ENCODE results near the gene CACNG4.

CACNG4 gene

GRCh38 chr17:67019809-67020208 is 55.3 kb downstream of the CACNG4 start:
- no peaks in the 10 kb centered on the region for H3K9me3 Mint-ChIP-seq
- H3K36me3 Mint-ChIP-seq (ENCODE audit: low read depth), result no peaks in the 10 kb centered on the region

GRCh38 chr17:67020293-67020766 is 55.8 kb downstream of the CACNG4 start:
- Mint-ChIP-seq H3K4me1 (ENCODE audit: low read depth) (no peaks in the 10 kb centered on the region), H3K9me3 (no peaks in the 10 kb centered on the region), H3K27me3 (no peaks in the 10 kb centered on the region), H3K4me3 (no peak overlapping the region), H3K27ac (no peak overlapping the region), H3K36me3 (ENCODE audit: low read depth) (no peaks in the 10 kb centered on the region)
- DNase-seq, result no peak

More at GRCh38 chr17:67019809-67020208, 55.3 kb downstream of the CACNG4 start:
- no peaks in the 10 kb centered on the region for H3K4me1 Mint-ChIP-seq (ENCODE audit: low read depth)
- H3K4me3 Mint-ChIP-seq, result no peak overlapping the region
- H3K27ac Mint-ChIP-seq, result no peak overlapping the region
- H3K27me3 Mint-ChIP-seq, result no peaks in the 10 kb centered on the region
- no peak for DNase-seq

DNA sequence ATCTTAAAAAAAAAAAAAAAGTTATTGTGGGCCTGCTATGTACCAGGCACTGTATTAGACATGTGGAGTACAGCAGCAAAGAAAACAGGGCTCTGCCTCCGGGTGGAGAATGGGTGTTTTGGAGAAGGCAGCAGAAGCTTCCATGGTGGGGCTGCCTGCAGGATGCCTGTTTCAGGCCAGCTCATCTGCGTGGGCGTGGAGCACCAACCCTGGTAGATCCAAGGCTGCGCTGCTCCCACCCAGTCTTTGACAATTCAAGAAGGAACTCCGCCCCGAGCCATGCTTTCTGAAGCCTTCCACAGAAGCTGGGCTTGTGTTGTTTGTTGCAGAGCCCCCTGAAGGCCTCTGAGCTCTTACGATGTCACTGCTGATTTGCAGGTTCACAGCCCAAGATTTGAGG is 56.7 kb downstream of the CACNG4 start:
- no peak for DNase-seq
- Mint-ChIP-seq H3K9me3 (no peaks in the 10 kb centered on the region), H3K4me1 (ENCODE audit: low read depth) (no peaks in the 10 kb centered on the region), H3K27me3 (no peaks in the 10 kb centered on the region), H3K4me3 (no peak overlapping the region), H3K36me3 (ENCODE audit: low read depth) (no peaks in the 10 kb centered on the region), H3K27ac (no peak overlapping the region)

DNA sequence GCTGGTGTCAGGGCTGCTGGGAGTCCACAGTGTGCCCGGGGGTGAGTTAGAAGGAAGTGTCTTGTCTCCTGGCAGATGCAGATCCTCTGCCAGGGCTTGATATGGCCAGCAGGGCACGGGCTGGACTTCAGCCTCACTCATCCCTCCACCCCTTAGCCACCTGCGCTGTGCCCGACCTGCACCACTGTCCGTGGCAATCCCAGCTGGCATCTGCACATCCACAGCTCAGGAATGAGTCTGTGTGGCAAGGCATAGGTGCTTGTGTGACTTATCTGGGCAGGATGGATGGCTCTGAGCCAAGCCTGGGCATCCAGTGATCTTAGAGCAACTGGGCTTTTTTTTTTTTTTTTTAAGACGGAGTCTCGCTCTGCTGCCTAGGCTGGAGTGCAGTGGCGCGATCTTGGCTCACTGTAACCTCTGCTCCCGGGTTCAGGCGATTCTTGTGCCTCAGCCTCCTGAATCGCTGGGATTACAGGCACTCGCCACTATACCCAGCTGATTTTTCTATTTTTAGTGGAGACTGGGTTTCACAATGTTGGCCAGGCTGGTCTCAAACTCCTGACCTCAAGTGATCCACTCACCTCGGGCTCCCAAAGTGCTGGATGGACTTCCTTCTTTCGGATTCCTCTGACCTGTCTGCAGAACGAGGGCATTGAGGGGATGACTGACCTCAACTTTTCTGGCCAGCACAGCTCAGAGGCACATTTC is 57.4 kb downstream of the CACNG4 start:
- no peaks in the 10 kb centered on the region for H3K9me3 Mint-ChIP-seq
- H3K27ac Mint-ChIP-seq, result no peak overlapping the region
- H3K27me3 Mint-ChIP-seq, result no peaks in the 10 kb centered on the region
- no peak overlapping the region for H3K4me3 Mint-ChIP-seq
- H3K36me3 Mint-ChIP-seq (ENCODE audit: low read depth), result no peaks in the 10 kb centered on the region
- no peaks in the 10 kb centered on the region for H3K4me1 Mint-ChIP-seq (ENCODE audit: low read depth)
- DNase-seq, result no peak

- Mint-ChIP-seq H3K4me1 (ENCODE audit: low read depth) (no peaks in the 10 kb centered on the region), H3K4me3 (no peak overlapping the region), H3K27ac (no peak overlapping the region), H3K9me3 (no peaks in the 10 kb centered on the region), H3K36me3 (ENCODE audit: low read depth) (no peaks in the 10 kb centered on the region), H3K27me3 (no peaks in the 10 kb centered on the region)
- no peak for DNase-seq
Measured at GRCh38 chr17:67022451-67022810, 57.9 kb downstream of the CACNG4 start.

GRCh38 chr17:67024736-67025135 is 60.2 kb downstream of the CACNG4 start:
- no peaks in the 10 kb centered on the region for H3K9me3 Mint-ChIP-seq
- H3K4me3 Mint-ChIP-seq, result no peak overlapping the region
- H3K4me1 Mint-ChIP-seq (ENCODE audit: low read depth), result no peaks in the 10 kb centered on the region
- H3K27ac Mint-ChIP-seq, result no peak overlapping the region
- H3K36me3 Mint-ChIP-seq (ENCODE audit: low read depth), result no peaks in the 10 kb centered on the region
- H3K27me3 Mint-ChIP-seq, result no peaks in the 10 kb centered on the region
- no peak for DNase-seq

- no peaks in the 10 kb centered on the region for H3K36me3 Mint-ChIP-seq (ENCODE audit: low read depth)
Measured at GRCh38 chr17:67025216-67025792, 60.8 kb downstream of the CACNG4 start.

GRCh38 chr17:67026341-67026740 is 61.8 kb downstream of the CACNG4 start:
- Mint-ChIP-seq H3K4me1 (ENCODE audit: low read depth) (no peaks in the 10 kb centered on the region), H3K9me3 (no peaks in the 10 kb centered on the region), H3K4me3 (no peak overlapping the region), H3K27me3 (no peaks in the 10 kb centered on the region), H3K36me3 (ENCODE audit: low read depth) (no peaks in the 10 kb centered on the region), H3K27ac (no peak overlapping the region)
- no peak for DNase-seq

More at GRCh38 chr17:67025216-67025792, 60.8 kb downstream of the CACNG4 start:
- H3K4me1 Mint-ChIP-seq (ENCODE audit: low read depth), result no peaks in the 10 kb centered on the region
- no peak overlapping the region for H3K4me3 Mint-ChIP-seq
- H3K9me3 Mint-ChIP-seq, result no peaks in the 10 kb centered on the region
- H3K27me3 Mint-ChIP-seq, result no peaks in the 10 kb centered on the region
- H3K27ac Mint-ChIP-seq, result no peak overlapping the region
- no peak for DNase-seq

GRCh38 chr17:67027031-67027628 is 62.6 kb downstream of the CACNG4 start:
- Mint-ChIP-seq H3K27me3 (no peaks in the 10 kb centered on the region), H3K4me3 (no peak overlapping the region), H3K36me3 (ENCODE audit: low read depth) (no peaks in the 10 kb centered on the region), H3K4me1 (ENCODE audit: low read depth) (no peaks in the 10 kb centered on the region), H3K9me3 (no peaks in the 10 kb centered on the region), H3K27ac (no peak overlapping the region)
- DNase-seq, result no peak

DNA sequence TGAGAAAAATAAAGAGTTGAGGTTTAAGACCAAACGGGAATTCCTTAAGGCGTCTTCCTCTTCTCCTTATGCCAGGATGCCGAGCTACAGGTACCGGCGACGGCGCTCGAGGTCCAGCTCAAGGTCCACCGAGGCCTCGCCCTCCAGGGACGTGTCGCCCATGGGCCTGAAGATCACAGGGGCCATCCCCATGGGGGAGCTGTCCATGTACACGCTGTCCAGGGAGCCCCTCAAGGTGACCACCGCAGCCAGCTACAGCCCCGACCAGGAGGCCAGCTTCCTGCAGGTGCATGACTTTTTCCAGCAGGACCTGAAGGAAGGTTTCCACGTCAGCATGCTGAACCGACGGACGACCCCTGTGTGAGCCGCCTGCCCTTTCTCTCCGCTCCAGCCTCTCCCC is 66.1 kb downstream of the CACNG4 start:
- no peak overlapping the region for H3K27ac Mint-ChIP-seq
- H3K36me3 Mint-ChIP-seq (ENCODE audit: low read depth), result no peaks in the 10 kb centered on the region
- H3K27me3 Mint-ChIP-seq, result no peaks in the 10 kb centered on the region
- no peak for DNase-seq
- H3K4me1 Mint-ChIP-seq (ENCODE audit: low read depth), result peaks cover 5% of the 10 kb centered on the region
- H3K4me3 Mint-ChIP-seq, result no peak overlapping the region
- no peaks in the 10 kb centered on the region for H3K9me3 Mint-ChIP-seq

DNA sequence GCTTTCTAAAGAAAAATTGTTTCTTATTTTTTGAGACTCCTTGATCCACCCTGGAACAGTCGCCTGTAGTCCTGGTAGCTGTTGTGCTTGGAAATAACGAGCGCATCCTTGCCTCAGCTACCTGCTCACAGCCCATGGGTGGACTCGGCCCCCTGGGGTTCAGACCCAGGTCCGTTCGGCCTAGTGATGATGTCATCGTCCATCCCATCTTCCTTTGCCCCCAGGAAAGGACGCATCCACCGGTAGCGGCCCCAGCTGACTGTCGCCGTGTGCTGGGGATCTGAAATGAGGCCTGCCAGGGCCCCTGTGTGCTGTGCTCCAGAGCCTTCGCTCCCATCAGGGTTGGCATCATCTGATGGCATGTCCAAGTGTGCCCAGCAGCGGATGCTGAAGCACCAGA is 67.9 kb downstream of the CACNG4 start:
- Mint-ChIP-seq H3K4me3 (no peak overlapping the region), H3K9me3 (no peaks in the 10 kb centered on the region), H3K36me3 (ENCODE audit: low read depth) (no peaks in the 10 kb centered on the region), H3K27ac (no peak overlapping the region), H3K4me1 (ENCODE audit: low read depth) (peaks cover 7% of the 10 kb centered on the region), H3K27me3 (peaks cover 4% of the 10 kb centered on the region)
- DNase-seq, result no peak

DNA sequence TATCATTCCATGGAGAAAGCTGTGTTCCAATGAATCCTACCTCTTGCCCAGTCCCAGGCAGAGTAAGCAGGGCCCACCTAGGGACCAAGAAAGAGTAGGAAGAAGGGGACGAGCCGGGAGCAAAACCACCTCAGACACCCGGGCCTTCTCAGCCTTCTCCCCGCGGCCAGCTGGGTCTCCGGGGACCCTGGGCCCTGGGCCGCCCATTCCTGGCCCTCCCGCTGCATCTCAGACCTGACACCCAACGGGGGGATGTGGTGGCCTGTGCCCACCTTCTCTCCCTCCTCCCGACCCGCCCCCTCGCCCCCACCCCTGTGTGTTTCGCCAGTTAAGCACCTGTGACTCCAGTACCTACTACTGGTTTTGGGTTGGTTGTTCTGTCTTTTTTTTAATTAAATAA is 68.5 kb downstream of the CACNG4 start:
- peaks cover 4% of the 10 kb centered on the region for H3K27me3 Mint-ChIP-seq
- H3K4me3 Mint-ChIP-seq, result no peak overlapping the region
- H3K4me1 Mint-ChIP-seq (ENCODE audit: low read depth), result peaks cover 7% of the 10 kb centered on the region
- no peak overlapping the region for H3K27ac Mint-ChIP-seq
- no peak for DNase-seq
- no peaks in the 10 kb centered on the region for H3K36me3 Mint-ChIP-seq (ENCODE audit: low read depth)
- no peaks in the 10 kb centered on the region for H3K9me3 Mint-ChIP-seq

DNA sequence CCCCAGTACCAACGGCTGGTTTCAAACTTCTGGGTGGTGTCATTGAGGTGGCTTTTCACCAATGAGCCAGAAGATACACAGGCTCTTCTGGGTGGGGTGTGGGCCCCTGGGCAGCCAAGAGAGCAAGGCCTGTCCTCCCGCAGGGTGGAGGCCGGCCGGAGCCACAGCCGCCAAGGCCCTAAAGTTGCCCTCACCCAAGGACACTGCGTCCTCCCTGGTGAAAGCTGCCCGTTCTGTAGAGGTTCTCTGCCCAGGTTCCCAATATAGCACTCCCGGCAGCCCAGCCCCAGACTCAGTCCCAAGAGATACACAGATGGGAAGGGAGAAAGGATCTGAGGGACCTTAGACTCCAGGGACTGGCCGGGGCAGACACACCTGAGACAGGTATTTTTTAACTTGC is 69.1 kb downstream of the CACNG4 start:
- peaks cover 4% of the 10 kb centered on the region for H3K27me3 Mint-ChIP-seq
- H3K36me3 Mint-ChIP-seq (ENCODE audit: low read depth), result no peaks in the 10 kb centered on the region
- no peaks in the 10 kb centered on the region for H3K9me3 Mint-ChIP-seq
- H3K4me1 Mint-ChIP-seq (ENCODE audit: low read depth), result peaks cover 7% of the 10 kb centered on the region
- DNase-seq, result no peak
- no peak overlapping the region for H3K4me3 Mint-ChIP-seq
- H3K27ac Mint-ChIP-seq, result no peak overlapping the region

GRCh38 chr17:67035131-67036083 is 70.9 kb downstream of the CACNG4 start:
- H3K9me3 Mint-ChIP-seq, result no peaks in the 10 kb centered on the region
- H3K27me3 Mint-ChIP-seq, result peaks cover 4% of the 10 kb centered on the region
- H3K27ac Mint-ChIP-seq, result no peak overlapping the region
- H3K4me1 Mint-ChIP-seq (ENCODE audit: low read depth), result peaks cover 7% of the 10 kb centered on the region
- no peak overlapping the region for H3K4me3 Mint-ChIP-seq
- DNase-seq, result no peak
- H3K36me3 Mint-ChIP-seq (ENCODE audit: low read depth), result no peaks in the 10 kb centered on the region
